KMS-11 (cell line): ENCODE results near the gene DISC1.

Source experiments
- H2AFZ ChIP-seq: fragments of 200-600 bp; sonication (generic); 2 replicates; pipeline ENCODE4 v1.6.1; 2016; ENCODE audit warnings: antibody characterized with exemption, mixed run types, low read depth
- H3K27ac ChIP-seq: fragments of 200-600 bp; sonication (generic); 2 replicates; pipeline ENCODE4 v1.6.1; 2016; ENCODE audit warnings: mild to moderate bottlenecking, mixed run types
- H3K27me3 ChIP-seq: fragments of 200-600 bp; sonication (generic); 2 replicates; pipeline ENCODE4 v1.6.1; 2017; ENCODE audit warnings: mild to moderate bottlenecking, low read depth, mixed run types, moderate library complexity; ENCODE audit not compliant: insufficient read depth
- H3K36me3 ChIP-seq: fragments of 200-600 bp; sonication (generic); 2 replicates; pipeline ENCODE4 v1.6.1; 2017; ENCODE audit warnings: mild to moderate bottlenecking, mixed run types; ENCODE audit not compliant: insufficient read depth
- H3K4me1 ChIP-seq: fragments of 200-600 bp; sonication (generic); 2 replicates; pipeline ENCODE4 v1.6.1; 2016; ENCODE audit warnings: mild to moderate bottlenecking, low read depth, mixed run types; ENCODE audit not compliant: poor library complexity, severe bottlenecking
- H3K4me2 ChIP-seq: fragments of 200-600 bp; sonication (generic); 2 replicates; pipeline ENCODE4 v1.7.0; 2016; ENCODE audit warnings: mild to moderate bottlenecking, mixed run types
- H3K4me3 ChIP-seq: fragments of 200-600 bp; sonication (generic); IDR thresholded peaks from 2 replicates; pipeline ENCODE4 v1.6.1; 2017; ENCODE audit warnings: low read depth, low read length, mixed read lengths; ENCODE audit not compliant: insufficient read depth
- H3K79me2 ChIP-seq: fragments of 200-600 bp; sonication (generic); 2 replicates; pipeline ENCODE4 v1.6.1; 2016; ENCODE audit warnings: low read depth, mixed run types; ENCODE audit not compliant: insufficient read depth
- H3K9ac ChIP-seq: fragments of 200-600 bp; sonication (generic); 2 replicates; pipeline ENCODE4 v1.6.1; 2016; ENCODE audit warnings: mild to moderate bottlenecking, mixed run types
- H4K20me1 ChIP-seq: fragments of 200-600 bp; sonication (generic); 2 replicates; pipeline ENCODE4 v1.6.1; 2016; ENCODE audit warnings: mild to moderate bottlenecking, mixed run types; ENCODE audit not compliant: insufficient read depth
- CTCF ChIP-seq: fragments of 200-600 bp; sonication (generic); conservative IDR thresholded peaks from 2 replicates; pipeline ENCODE4 v1.6.1; 2017; ENCODE audit warnings: low read depth, mild to moderate bottlenecking, antibody characterized with exemption, low read length, moderate library complexity, mixed read lengths

DISC1 gene

GRCh38 chr1:231926933-231927332 lies 300.3 kb downstream of the DISC1 start:
- H3K36me3 ChIP-seq = no peaks in the 10 kb centered on the region
- H3K4me1 ChIP-seq = no peaks in the 10 kb centered on the region
- TF ChIP-seq CTCF = no peak
- no peak overlapping the region for H3K4me2 ChIP-seq
- no peak overlapping the region for H2AFZ ChIP-seq
- H4K20me1 ChIP-seq = no peaks in the 10 kb centered on the region
- H3K79me2 ChIP-seq = no peaks in the 10 kb centered on the region
- H3K9ac ChIP-seq = no peak overlapping the region
- H3K27ac ChIP-seq = no peak overlapping the region
- H3K27me3 ChIP-seq = no peaks in the 10 kb centered on the region
- no peak overlapping the region for H3K4me3 ChIP-seq

GRCh38 chr1:231927431-231927830 lies 300.8 kb downstream of the DISC1 start:
- Histone ChIP-seq H4K20me1 (no peaks in the 10 kb centered on the region), H2AFZ (no peak overlapping the region), H3K9ac (no peak overlapping the region), H3K4me1 (no peaks in the 10 kb centered on the region), H3K4me3 (no peak overlapping the region), H3K27me3 (no peaks in the 10 kb centered on the region), H3K36me3 (no peaks in the 10 kb centered on the region), H3K27ac (no peak overlapping the region), H3K79me2 (no peaks in the 10 kb centered on the region), H3K4me2 (no peak overlapping the region)
- TF ChIP-seq CTCF = no peak

GRCh38 chr1:231929311-231929710 lies 302.7 kb downstream of the DISC1 start:
- no peaks in the 10 kb centered on the region for H3K27me3 ChIP-seq
- H3K4me1 ChIP-seq = no peaks in the 10 kb centered on the region
- H3K79me2 ChIP-seq = no peaks in the 10 kb centered on the region
- H3K4me2 ChIP-seq = no peak overlapping the region
- H4K20me1 ChIP-seq = no peaks in the 10 kb centered on the region
- H2AFZ ChIP-seq = no peak overlapping the region
- no peak overlapping the region for H3K9ac ChIP-seq
- H3K27ac ChIP-seq = no peak overlapping the region
- H3K36me3 ChIP-seq = no peaks in the 10 kb centered on the region
- TF ChIP-seq CTCF = no peak
- no peak overlapping the region for H3K4me3 ChIP-seq

- H3K27me3 ChIP-seq = no peaks in the 10 kb centered on the region
- no peaks in the 10 kb centered on the region for H3K4me1 ChIP-seq
- no peaks in the 10 kb centered on the region for H4K20me1 ChIP-seq
- H3K36me3 ChIP-seq = no peaks in the 10 kb centered on the region
- no peak overlapping the region for H3K4me2 ChIP-seq
- no peaks in the 10 kb centered on the region for H3K79me2 ChIP-seq
- no peak overlapping the region for H3K4me3 ChIP-seq
- H3K9ac ChIP-seq = no peak overlapping the region
- H3K27ac ChIP-seq = no peak overlapping the region
- TF ChIP-seq CTCF = no peak
- no peak overlapping the region for H2AFZ ChIP-seq
Observed at GRCh38 chr1:231930257-231930947, 303.8 kb downstream of the DISC1 start.
